ENCODE measurements around the gene IGFBP5.

DNA sequence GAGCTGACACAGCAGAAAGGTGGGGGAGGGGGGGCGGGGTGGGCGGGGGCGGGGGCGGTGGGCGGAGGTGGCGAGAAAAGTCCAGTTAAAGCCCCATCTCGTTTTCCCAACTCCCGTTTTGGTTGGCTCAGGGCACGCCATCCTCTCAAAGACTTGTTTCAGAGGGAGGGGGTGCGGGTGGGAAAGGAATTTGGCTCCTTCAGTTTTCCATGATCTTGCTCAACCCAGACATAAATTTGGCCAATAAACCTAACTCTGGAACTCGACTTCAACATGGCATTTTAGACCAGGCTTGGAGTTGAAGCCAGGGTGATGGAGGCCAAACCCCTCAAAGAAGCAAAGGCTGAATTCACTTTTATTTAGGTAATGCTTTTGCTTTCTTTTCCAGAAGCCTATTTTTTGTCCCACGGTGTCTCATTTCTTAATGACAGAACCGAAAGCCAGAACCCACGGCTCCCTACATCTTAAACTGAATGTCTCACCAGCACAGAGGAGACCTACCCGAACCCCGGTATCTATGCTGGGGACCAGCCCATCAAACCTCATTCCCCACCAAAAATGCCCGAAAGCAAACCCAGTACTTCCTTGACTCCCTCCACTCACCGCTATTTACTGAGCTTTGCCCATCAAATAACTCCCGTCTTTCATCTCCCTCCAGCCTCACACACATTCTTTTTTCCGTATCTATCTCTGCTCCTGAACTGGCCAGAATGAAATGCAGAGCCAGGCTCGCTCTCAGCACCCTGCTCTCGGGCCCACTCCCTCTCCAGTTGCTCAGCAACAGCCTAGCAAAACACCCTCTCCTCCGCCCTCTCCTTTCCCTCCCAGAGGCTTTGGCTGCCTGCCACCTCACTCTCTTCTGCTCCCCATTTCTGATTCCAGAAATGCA is 4.3 kb downstream of the IGFBP5 start:
- TF ChIP-seq EZH2 (IDR thresholded peaks at IDR 0.05; ENCODE audit: insufficient read depth, poor library complexity, severe bottlenecking) (no peak), EZH2phosphoT487 (IDR thresholded peaks at IDR 0.05; ENCODE audit: insufficient read depth, low read depth) (no peak)
